MCF 10A (cell line): ENCODE data around the gene FAM76B. TPM values are rescaled to one million over a fixed set of nuclear protein-coding genes. Genes with fewer than 3 reads are reported as not detected.

Experiments
- BruUV-seq: library from RNA; stranded (reverse); fragments of 400-500 nt; replicated peaks from 2 replicates; lab custom pipeline; 2021; lab: Mats Ljungman, UMichigan
- CTCF ChIA-PET: fragments of 300-600 bp; sonication (Branson Sonifier 250); formaldehyde crosslinking; extraction: SDS; loops from one replicate; lab custom pipeline; 2021; ENCODE audit warnings: antibody characterized with exemption, inconsistent platforms; lab: Yijun Ruan, JAX
- POLR2A ChIA-PET: fragments of 300-600, 350-650 bp; sonication (Branson Sonifier 250); formaldehyde crosslinking; extraction: SDS; loops from one replicate; lab custom pipeline; 2020; ENCODE audit warnings: antibody characterized with exemption, inconsistent platforms; lab: Yijun Ruan, JAX
- DNase-seq: peaks from one replicate; pipeline ENCODE4 v3.0.0-alpha.2; 2018; ENCODE audit not compliant: unreplicated experiment
- H3K27ac Mint-ChIP-seq: one replicate; pipeline ENCODE4 v1.8.0; 2022; ENCODE audit warnings: mild to moderate bottlenecking, low read depth, mixed read lengths; ENCODE audit not compliant: unreplicated experiment
- H3K27me3 Mint-ChIP-seq: one replicate; pipeline ENCODE4 v1.8.0; 2022; ENCODE audit warnings: mixed read lengths; ENCODE audit not compliant: insufficient read depth, unreplicated experiment
- H3K36me3 Mint-ChIP-seq: one replicate; pipeline ENCODE4 v1.8.0; 2022; ENCODE audit warnings: mild to moderate bottlenecking, moderate library complexity, mixed read lengths; ENCODE audit not compliant: insufficient read depth, unreplicated experiment
- H3K4me1 Mint-ChIP-seq: one replicate; pipeline ENCODE4 v1.8.0; 2022; ENCODE audit warnings: mixed read lengths; ENCODE audit not compliant: insufficient read depth, unreplicated experiment
- H3K4me3 Mint-ChIP-seq: one replicate; pipeline ENCODE4 v1.8.0; 2022; ENCODE audit warnings: mild to moderate bottlenecking, moderate library complexity, mixed read lengths; ENCODE audit not compliant: unreplicated experiment
- H3K9me3 Mint-ChIP-seq: one replicate; pipeline ENCODE4 v1.8.0; 2022; ENCODE audit warnings: mixed read lengths; ENCODE audit not compliant: unreplicated experiment
- CTCF ChIP-seq: fragments of 200-600 bp; IDR thresholded peaks from one replicate; pipeline ENCODE4 v1.8.0; 2022; ENCODE audit warnings: antibody characterized with exemption, mild to moderate bottlenecking; ENCODE audit not compliant: unreplicated experiment
- intact Hi-C: fragments of 100-400 bp; cut with micrococcal nuclease; formaldehyde crosslinking; loops from 2 replicates; pipeline ENCODE4 v1.14.1; 2022
- total RNA-seq: library from RNA; stranded (reverse); gene quantifications from 2 replicates; pipeline ENCODE4 v1.2.3, GENCODE V29; 2022

Gene FAM76B
- total RNA-seq, 1 experiment from 2014 or later = 28.5 TPM

DNA sequence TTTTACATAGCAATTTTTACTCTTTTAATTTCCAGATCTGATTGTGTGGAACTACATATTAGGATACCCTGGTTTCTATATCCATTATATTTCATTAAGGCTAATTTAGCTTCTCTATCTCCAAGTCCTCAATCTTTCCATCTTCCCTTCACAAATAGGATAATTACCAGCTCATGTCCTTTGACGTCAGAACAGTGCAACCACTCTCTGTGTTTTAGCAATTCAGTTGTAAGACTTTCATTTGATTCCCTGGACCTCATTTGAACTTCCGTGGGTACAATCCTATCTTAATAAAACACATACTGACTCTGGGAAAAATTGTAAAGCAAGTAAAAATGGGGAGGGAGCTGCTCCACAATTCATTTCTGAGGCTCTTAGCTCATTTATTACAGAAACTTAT is 52.8 kb downstream of the FAM76B start:
- POLR2A ChIA-PET = no interaction called here
- intact Hi-C loops = no loop called here
- Mint-ChIP-seq H3K4me3 (no peak overlapping the region), H3K4me1 (no peaks in the 10 kb centered on the region), H3K36me3 (no peaks in the 10 kb centered on the region), H3K27ac (no peak overlapping the region), H3K9me3 (no peaks in the 10 kb centered on the region), H3K27me3 (peaks cover 11% of the 10 kb centered on the region)
- no peak for TF ChIP-seq CTCF
- DNase-seq = no peak
- CTCF ChIA-PET = interaction anchor here (1.4 to 1.7 kb wide), 3 partner anchors 13 to 583 kb away, joined by 3 to 9 read pairs (median 5); no protein-coding TSS in a partner anchor
- BruUV-seq = no TSS peak

- Mint-ChIP-seq H3K27ac (no peak overlapping the region), H3K4me1 (no peaks in the 10 kb centered on the region), H3K27me3 (peaks cover 11% of the 10 kb centered on the region), H3K4me3 (no peak overlapping the region), H3K9me3 (no peaks in the 10 kb centered on the region), H3K36me3 (no peaks in the 10 kb centered on the region)
- CTCF ChIA-PET = interaction anchor here (1.1 to 1.7 kb wide), 4 partner anchors 13 to 582 kb away, joined by 3 to 9 read pairs (median 4); no protein-coding TSS in a partner anchor
- intact Hi-C loops = no loop called here
- DNase-seq = no peak
- BruUV-seq = no TSS peak
- POLR2A ChIA-PET = no interaction called here
- no peak for TF ChIP-seq CTCF
These were observed 53.2 kb downstream of the FAM76B start for GRCh38 chr11:95736355-95736754.

DNA sequence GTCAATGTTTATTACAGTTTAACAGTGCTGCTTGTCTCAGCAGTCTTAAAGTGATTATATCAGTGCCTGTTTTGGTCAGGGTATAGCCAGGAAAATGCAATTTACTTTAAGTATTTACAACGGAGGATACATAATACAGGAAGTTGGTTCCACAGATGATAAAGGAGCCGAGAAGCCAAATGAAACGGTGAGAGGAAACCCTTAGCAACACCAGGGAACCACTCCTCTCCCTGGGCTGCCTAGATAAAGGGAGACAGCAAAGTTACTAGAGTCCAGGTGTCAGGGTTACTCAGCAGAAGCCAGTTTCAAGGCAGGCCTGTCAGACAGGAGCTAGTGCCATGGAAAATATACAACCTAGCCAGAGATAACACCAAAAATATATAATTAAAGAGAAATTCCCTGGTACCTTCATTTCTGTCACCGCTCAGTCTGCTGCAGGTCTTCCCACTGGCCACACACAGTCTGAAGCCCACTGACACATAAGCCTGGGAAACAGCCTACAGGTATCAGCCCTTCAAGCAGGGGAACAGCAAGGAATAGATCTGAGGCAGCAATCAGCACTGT is 55.5 kb downstream of the FAM76B start:
- H3K27me3 Mint-ChIP-seq = peaks cover 11% of the 10 kb centered on the region
- H3K4me3 Mint-ChIP-seq = no peak overlapping the region
- POLR2A ChIA-PET = interaction anchor here (0.9 kb wide), 1 partner anchor 29 kb away, joined by 4 read pairs; no protein-coding TSS in a partner anchor
- DNase-seq = no peak
- H3K9me3 Mint-ChIP-seq = no peaks in the 10 kb centered on the region
- intact Hi-C loops = no loop called here
- H3K27ac Mint-ChIP-seq = peak overlapping the region; percentile 0
- CTCF ChIA-PET = interaction anchor here (0.6 to 2.0 kb wide), 4 partner anchors 28 to 582 kb away, joined by 3 to 11 read pairs (median 4); no protein-coding TSS in a partner anchor
- BruUV-seq = no TSS peak
- no peaks in the 10 kb centered on the region for H3K36me3 Mint-ChIP-seq
- H3K4me1 Mint-ChIP-seq = no peaks in the 10 kb centered on the region
- TF ChIP-seq CTCF = no peak

GRCh38 chr11:95732930-95733602 is 56.5 kb downstream of the FAM76B start:
- TF ChIP-seq CTCF = no peak
- ChIA-PET CTCF (interaction anchor here (0.6 to 2.0 kb wide), 5 partner anchors 19 to 581 kb away, joined by 3 to 11 read pairs (median 5); no protein-coding TSS in a partner anchor), POLR2A (interaction anchor here (0.9 kb wide), 1 partner anchor 28 kb away, joined by 4 read pairs; no protein-coding TSS in a partner anchor)
- intact Hi-C loops = no loop called here
- Mint-ChIP-seq H3K4me1 (no peaks in the 10 kb centered on the region), H3K27ac (no peak overlapping the region), H3K36me3 (no peaks in the 10 kb centered on the region), H3K27me3 (peaks cover 11% of the 10 kb centered on the region), H3K9me3 (no peaks in the 10 kb centered on the region), H3K4me3 (no peak overlapping the region)
- DNase-seq = no peak
- BruUV-seq = no TSS peak
